AG09309 (cell line): ENCODE results near the gene SRRM4.

Experiments used
- DNase-seq: peaks from one replicate; pipeline ENCODE4 v3.0.0-alpha.2; 2010; ENCODE audit warnings: low read depth
- H3K4me3 ChIP-seq: 2 replicates; pipeline ENCODE4 v1.5.1; 2011; ENCODE audit warnings: mild to moderate bottlenecking, low read depth, low read length, moderate library complexity; ENCODE audit not compliant: control insufficient read depth
- CTCF ChIP-seq: IDR thresholded peaks from 2 replicates; pipeline ENCODE4 v1.5.1; 2011; ENCODE audit warnings: mild to moderate bottlenecking, low read depth, low read length, inconsistent platforms; ENCODE audit not compliant: insufficient read depth, control insufficient read depth; ENCODE audit errors: missing control alignments

The SRRM4 gene

GRCh38 chr12:119113496-119113986, 132.2 kb downstream of the SRRM4 start:
- no peak for TF ChIP-seq CTCF
- H3K4me3 ChIP-seq, result no peak overlapping the region
- DNase-seq, result no peak

GRCh38 chr12:119114294-119114693, 133.0 kb downstream of the SRRM4 start:
- no peak overlapping the region for H3K4me3 ChIP-seq
- no peak for TF ChIP-seq CTCF
- no peak for DNase-seq

DNA sequence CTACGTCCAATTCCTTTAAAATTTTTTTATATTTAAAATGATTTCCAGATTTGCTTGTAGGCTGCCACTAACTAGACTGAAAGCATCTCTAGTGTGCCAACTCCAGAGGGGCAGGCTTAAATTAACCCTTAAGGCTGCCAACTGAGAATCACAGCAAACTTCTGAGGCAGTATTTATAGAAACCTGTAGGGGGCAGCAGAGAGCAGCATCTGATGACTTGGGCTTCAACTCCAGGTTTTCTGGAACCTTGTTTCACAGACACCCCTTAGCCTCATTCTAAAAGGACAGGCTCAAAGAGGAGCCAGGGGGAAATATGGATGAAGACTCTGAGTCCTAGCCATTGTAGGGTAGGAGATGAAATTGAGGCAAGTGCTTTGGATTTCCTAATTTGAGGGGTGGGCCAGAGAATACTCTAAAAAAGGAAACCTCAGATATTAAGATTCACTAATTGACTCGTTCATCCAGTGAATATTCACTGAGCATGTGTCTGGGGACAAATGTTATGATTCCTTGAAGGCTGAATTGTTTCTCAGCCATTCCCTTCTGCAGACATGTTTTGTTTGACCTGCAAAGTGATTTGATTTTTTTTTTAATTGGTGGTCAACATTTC, 134.1 kb downstream of the SRRM4 start:
- DNase-seq, result no peak
- peak; percentile 64 for TF ChIP-seq CTCF
- H3K4me3 ChIP-seq, result no peak overlapping the region

- no peak overlapping the region for H3K4me3 ChIP-seq
- no peak for DNase-seq
- TF ChIP-seq CTCF, result no peak
Measured at GRCh38 chr12:119117936-119118335, 136.6 kb downstream of the SRRM4 start.

DNA sequence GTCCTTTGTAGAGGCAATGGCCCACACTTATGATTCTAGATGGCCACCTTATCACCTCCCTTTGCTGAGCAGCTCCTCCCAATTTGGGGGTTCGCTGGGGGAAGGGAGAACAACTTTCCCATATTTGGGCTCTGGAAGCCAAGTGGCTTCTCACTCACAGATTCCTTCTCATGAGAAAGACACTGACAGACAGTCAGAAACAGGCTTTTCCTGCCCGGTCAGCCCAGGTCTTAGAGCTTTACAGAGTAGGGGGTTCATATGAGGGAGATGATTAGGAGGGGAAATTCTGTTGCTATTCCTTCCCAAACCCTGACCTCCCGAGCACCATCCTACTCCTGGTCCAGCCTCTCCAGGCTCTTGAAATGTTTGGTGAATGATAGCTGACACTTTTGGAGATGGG, 137.3 kb downstream of the SRRM4 start:
- no peak for DNase-seq
- TF ChIP-seq CTCF, result no peak
- no peak overlapping the region for H3K4me3 ChIP-seq

DNA sequence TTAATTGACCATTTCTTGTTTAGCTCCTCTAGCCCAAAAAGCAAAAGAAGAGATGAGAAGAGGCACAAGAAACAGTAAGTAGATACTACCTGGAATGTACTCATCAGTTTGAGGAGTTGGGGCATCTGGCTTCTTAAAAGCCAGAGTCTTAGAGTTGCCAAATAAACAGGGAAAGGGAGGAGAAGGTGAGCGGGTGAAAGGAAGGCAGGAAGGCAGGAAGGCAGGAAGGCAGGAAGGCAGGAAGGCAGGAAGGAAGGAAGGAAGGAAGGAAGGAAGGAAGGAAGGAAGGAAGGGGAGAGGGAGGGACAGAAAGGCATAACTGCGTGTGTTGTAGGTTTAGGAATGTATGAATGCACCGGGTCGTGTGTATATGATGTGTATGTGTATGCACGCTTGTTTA, 140.7 kb downstream of the SRRM4 start:
- DNase-seq, result no peak
- no peak overlapping the region for H3K4me3 ChIP-seq
- no peak for TF ChIP-seq CTCF

DNA sequence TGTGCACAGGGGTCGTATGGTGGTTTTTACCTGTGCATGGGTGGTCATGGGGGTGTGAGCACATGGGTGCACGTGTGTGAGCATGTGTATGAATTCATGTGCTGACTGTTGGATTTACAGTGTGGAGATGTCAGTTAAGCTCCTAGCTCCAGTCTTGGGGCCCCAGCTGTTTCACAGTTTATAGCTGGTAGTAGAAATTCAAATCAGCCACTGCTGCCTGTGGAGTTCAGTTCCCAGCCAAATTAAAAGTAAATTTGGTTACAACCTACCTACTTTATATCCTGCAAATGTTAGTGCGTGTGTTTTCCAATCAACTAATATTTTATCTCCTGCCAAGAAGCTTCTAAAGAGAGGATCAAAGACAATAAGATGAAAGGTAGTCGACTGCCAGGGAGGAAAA, 141.4 kb downstream of the SRRM4 start:
- no peak for DNase-seq
- no peak for TF ChIP-seq CTCF
- H3K4me3 ChIP-seq, result no peak overlapping the region
